22Rv1 (cell line): ENCODE data around the gene CDK5RAP2.

Source experiments
- CTCF ChIP-seq: fragments of 450-650 bp; IDR thresholded peaks from 2 replicates; pipeline ENCODE4 v1.5.1; 2017; ENCODE audit warnings: mild to moderate bottlenecking
- ZFX ChIP-seq: fragments of 450-650 bp; IDR thresholded peaks from 2 replicates; pipeline ENCODE4 v1.6.1; 2017; ENCODE audit warnings: antibody characterized with exemption, borderline replicate concordance

- TF ChIP-seq CTCF (no peak), ZFX (no peak)
These were observed 187.7 kb downstream of the CDK5RAP2 start for GRCh38 chr9:120392245-120392644.
